Activated naive CD8-positive, alpha-beta T cell treated with anti-CD3 and anti-CD28 coated beads, Interleukin-2, amount 10 ng/mL, durations not matched to agents 7 days and 5 days (primary cell): Measurements from ENCODE around the gene ZNF790. TPM values are rescaled to one million over a fixed set of nuclear protein-coding genes. Genes with fewer than 3 reads are reported as not detected.

Source experiments
- ATAC-seq: fragments of 150-1000 bp; cut with Tn5 transposase; one replicate; pipeline ENCODE4 v1.10.0; 2021; ENCODE audit warnings: low read depth, moderate library complexity
- POLR2A ChIA-PET: fragments of 350-600 bp; sonication (Branson Sonifier 250); formaldehyde crosslinking; loops from one replicate; lab custom pipeline; 2021; ENCODE audit warnings: antibody characterized with exemption; lab: Charles Lee
- DNase-seq: peaks from one replicate; pipeline ENCODE4 v3.0.0; 2021
- H3K27ac Mint-ChIP-seq: one replicate; pipeline ENCODE4 v1.8.0; 2022; ENCODE audit warnings: mild to moderate bottlenecking, mixed read lengths
- H3K27me3 Mint-ChIP-seq: one replicate; pipeline ENCODE4 v1.8.0; 2022; ENCODE audit warnings: mild to moderate bottlenecking, moderate library complexity, mixed read lengths
- H3K36me3 Mint-ChIP-seq: one replicate; pipeline ENCODE4 v1.8.0; 2021; ENCODE audit warnings: mild to moderate bottlenecking, mixed read lengths
- H3K4me1 Mint-ChIP-seq: one replicate; pipeline ENCODE4 v1.8.0; 2021; ENCODE audit warnings: mixed read lengths
- H3K4me3 Mint-ChIP-seq: one replicate; pipeline ENCODE4 v1.8.0; 2022; ENCODE audit warnings: mild to moderate bottlenecking, moderate library complexity, mixed read lengths
- H3K9me3 Mint-ChIP-seq: one replicate; pipeline ENCODE4 v1.8.0; 2021; ENCODE audit warnings: mixed read lengths
- total RNA-seq, 2 experiments: library from RNA; stranded (reverse); gene quantifications; one replicate each; pipeline ENCODE4 v1.2.3, GENCODE V29; 2021

The ZNF790 gene
- 10 to 100 TPM; 13.9 to 16.2 TPM for total RNA-seq

DNA sequence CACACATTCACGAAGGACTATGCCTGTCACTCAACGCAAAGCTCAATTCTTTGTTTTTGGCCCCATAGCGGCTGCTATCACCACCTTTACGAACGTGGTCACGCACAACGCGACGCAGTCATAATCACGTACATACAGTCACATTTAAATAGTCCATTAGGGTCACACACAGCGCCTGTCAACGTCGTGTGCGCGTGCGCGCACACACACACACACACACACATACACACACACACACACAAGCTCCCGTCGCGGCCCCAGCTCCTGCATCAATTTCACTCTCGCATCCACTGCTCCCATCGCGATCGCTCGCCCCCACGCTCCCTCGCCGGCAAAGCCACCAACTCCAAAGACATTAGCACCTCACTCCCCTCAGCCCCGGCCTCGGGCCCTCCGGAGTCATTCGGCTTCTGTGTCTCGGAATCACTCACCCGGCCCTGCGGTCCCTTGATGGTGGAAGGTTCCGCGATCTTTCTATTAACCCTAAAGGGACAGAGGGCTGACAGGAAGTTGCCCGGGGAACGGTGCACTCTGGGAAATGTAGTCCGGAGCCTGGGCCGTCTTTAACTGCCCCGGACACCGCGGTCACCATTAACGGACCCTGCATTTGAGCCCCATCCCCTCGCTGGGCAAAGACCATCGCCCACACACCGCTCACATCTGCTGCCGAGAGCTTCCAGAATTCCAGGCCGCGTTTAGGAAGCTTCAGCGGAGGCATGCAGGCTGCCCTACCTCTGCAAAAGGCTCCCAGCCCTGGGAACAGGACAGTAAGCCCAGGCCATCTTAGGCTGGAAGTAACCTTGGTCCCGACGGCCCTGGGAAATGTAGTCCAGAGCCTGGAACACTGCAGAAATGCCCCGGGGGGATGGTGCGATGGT, at the start of gene ZNF790:
TSS of gene ZNF790 (minus strand) at position 482 of the 878 bp plus-strand sequence. CDS start 12,768 bp downstream, outside the sequence.
- peaks cover 62% of the 10 kb centered on the region for H3K36me3 Mint-ChIP-seq

DNA sequence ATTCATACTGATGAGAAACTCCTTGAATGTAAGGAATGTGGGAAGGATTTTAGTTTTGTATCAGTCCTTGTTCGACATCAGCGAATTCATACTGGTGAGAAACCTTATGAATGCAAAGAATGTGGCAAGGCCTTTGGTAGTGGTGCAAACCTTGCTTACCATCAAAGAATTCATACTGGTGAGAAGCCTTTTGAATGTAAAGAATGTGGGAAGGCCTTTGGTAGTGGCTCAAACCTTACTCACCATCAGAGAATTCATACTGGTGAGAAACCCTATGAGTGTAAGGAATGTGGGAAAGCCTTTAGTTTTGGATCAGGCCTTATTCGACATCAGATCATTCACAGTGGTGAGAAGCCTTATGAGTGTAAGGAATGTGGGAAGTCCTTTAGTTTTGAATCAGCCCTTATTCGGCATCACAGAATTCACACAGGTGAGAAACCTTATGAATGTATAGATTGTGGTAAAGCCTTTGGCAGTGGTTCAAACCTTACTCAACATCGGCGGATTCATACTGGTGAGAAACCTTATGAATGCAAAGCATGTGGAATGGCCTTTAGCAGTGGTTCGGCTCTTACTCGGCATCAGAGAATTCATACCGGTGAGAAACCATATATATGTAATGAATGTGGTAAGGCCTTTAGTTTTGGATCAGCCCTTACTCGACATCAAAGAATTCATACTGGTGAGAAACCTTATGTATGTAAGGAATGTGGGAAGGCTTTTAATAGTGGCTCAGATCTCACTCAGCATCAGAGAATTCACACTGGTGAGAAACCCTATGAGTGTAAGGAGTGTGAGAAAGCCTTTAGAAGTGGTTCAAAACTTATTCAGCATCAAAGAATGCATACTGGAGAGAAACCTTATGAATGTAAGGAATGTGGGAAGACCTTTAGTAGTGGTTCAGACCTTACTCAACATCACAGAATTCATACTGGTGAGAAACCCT, 39.1 kb upstream of the ZNF790 start:
- peaks cover 24% of the 10 kb centered on the region for H3K9me3 Mint-ChIP-seq
- H3K36me3 Mint-ChIP-seq, result peaks cover 45% of the 10 kb centered on the region

More for the DNA sequence above, at the start of gene ZNF790:
- H3K27me3 Mint-ChIP-seq, result no peaks in the 10 kb centered on the region
- peak; percentile 82 for DNase-seq
- ATAC-seq, result peak; percentile 90
- H3K4me1 Mint-ChIP-seq, result peaks cover 2% of the 10 kb centered on the region
- H3K9me3 Mint-ChIP-seq, result peaks cover 23% of the 10 kb centered on the region
- POLR2A ChIA-PET, result interaction anchor here (0.6 to 3.7 kb wide), 10 partner anchors 11 to 379 kb away, joined by 3 to 75 read pairs (median 5); partner anchors contain the start of genes ZNF345, ZNF383, ZNF420 and ZNF529
- no peak within 1 kb of the TSS for H3K4me3 Mint-ChIP-seq
- peak within 1 kb of the TSS; percentile 57 for H3K27ac Mint-ChIP-seq

GRCh38 chr19:36851898-36852297, 13.7 kb upstream of the ZNF790 start:
- POLR2A ChIA-PET, result interaction anchor here (0.7 kb wide), 1 partner anchor 913 kb away, joined by 4 read pairs; no protein-coding TSS in a partner anchor
- peaks cover 6% of the 10 kb centered on the region for H3K4me1 Mint-ChIP-seq
- DNase-seq (no peak), ATAC-seq (no peak)
- H3K9me3 Mint-ChIP-seq, result peaks cover 13% of the 10 kb centered on the region
- no peaks in the 10 kb centered on the region for H3K27me3 Mint-ChIP-seq
- H3K4me3 Mint-ChIP-seq, result no peak overlapping the region
- H3K27ac Mint-ChIP-seq, result no peak overlapping the region
- peaks cover 46% of the 10 kb centered on the region for H3K36me3 Mint-ChIP-seq

More for the DNA sequence above, 39.1 kb upstream of the ZNF790 start:
- H3K27ac Mint-ChIP-seq, result no peak overlapping the region
- POLR2A ChIA-PET, result no interaction called here
- H3K27me3 Mint-ChIP-seq, result no peaks in the 10 kb centered on the region
- H3K4me3 Mint-ChIP-seq, result no peak overlapping the region
- DNase-seq (no peak), ATAC-seq (no peak)
- no peaks in the 10 kb centered on the region for H3K4me1 Mint-ChIP-seq

DNA sequence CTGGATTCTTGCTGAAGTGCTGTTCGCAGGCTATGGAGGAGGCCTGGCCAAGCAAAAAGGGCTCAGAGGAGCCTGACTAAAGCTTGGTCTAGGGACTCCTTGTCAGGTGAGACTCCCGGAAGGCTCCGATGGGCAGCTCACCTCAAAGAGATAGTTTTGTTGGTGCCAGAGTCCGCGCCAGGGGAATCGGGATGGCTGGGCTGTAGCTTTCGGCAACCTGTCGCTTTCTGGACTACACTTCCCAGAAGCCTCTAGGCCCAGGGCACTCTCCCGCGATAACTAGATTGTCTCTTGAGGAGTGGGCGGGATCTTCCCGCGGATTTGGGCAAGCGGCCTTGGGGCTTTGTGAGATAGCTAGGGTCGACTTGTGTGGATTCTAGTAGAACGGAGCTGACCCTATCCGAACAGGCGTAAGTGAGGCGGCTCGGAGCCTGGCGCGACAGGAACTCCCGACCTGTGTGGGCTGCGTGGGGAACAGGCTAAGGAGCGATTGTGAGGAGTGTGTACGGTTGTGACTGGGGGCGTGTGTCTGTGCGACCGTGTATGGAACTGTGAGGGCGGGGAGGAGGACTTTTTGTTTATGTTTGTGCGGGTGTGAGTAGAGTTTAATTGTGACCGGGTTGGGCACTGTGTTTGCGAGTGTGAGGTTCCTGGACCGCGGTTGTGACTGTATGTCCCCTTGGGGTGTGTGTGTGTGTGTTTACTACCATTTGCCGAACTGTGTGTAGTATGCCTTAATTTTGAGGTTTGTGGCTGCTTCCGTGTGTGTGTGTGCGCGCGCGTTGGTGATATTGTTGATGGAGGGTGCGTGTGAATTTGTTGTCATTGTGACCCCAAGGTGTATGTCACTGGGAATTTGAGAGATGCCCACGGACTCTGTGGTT, 12.6 kb upstream of the ZNF790 start, which contains the start of gene ZNF345:
TSS of gene ZNF345 (plus strand) at position 318 of the 884 bp plus-strand sequence. CDS start 25,955 bp downstream, outside the sequence.
- Mint-ChIP-seq H3K36me3 (peaks cover 50% of the 10 kb centered on the region), H3K27me3 (no peaks in the 10 kb centered on the region), H3K4me1 (peaks cover 6% of the 10 kb centered on the region), H3K4me3 (no peak within 1 kb of the TSS), H3K9me3 (peaks cover 12% of the 10 kb centered on the region), H3K27ac (no peak within 1 kb of the TSS)
- ATAC-seq (peak; percentile 80), DNase-seq (peak; percentile 80)
- POLR2A ChIA-PET, result interaction anchor here (0.5 to 3.8 kb wide), 22 partner anchors 9 to 929 kb away, joined by 3 to 75 read pairs (median 7); partner anchors contain the start of genes ZFP14, ZNF260, ZNF382 and ZNF383

GRCh38 chr19:36849701-36850558, 11.7 kb upstream of the ZNF790 start:
- peaks cover 6% of the 10 kb centered on the region for H3K4me1 Mint-ChIP-seq
- DNase-seq (peak; percentile 86), ATAC-seq (peak; percentile 87)
- H3K27ac Mint-ChIP-seq, result no peak overlapping the region
- no peaks in the 10 kb centered on the region for H3K27me3 Mint-ChIP-seq
- no peak overlapping the region for H3K4me3 Mint-ChIP-seq
- peaks cover 53% of the 10 kb centered on the region for H3K36me3 Mint-ChIP-seq
- peaks cover 13% of the 10 kb centered on the region for H3K9me3 Mint-ChIP-seq
- POLR2A ChIA-PET, result interaction anchor here (0.6 to 3.8 kb wide), 24 partner anchors 8 to 930 kb away, joined by 3 to 75 read pairs (median 7); partner anchors contain the start of genes ZFP14, ZNF260, ZNF382 and ZNF383

- Mint-ChIP-seq H3K9me3 (peaks cover 15% of the 10 kb centered on the region), H3K27me3 (no peaks in the 10 kb centered on the region), H3K4me3 (no peak overlapping the region), H3K27ac (no peak overlapping the region), H3K4me1 (peaks cover 6% of the 10 kb centered on the region), H3K36me3 (peaks cover 51% of the 10 kb centered on the region)
- DNase-seq (no peak), ATAC-seq (no peak)
- POLR2A ChIA-PET, result interaction anchor here (3.8 kb wide), 1 partner anchor 9 kb away, joined by 75 read pairs; the partner anchor contains the start of gene ZNF790
Measured at GRCh38 chr19:36847968-36848367, 9.8 kb upstream of the ZNF790 start.

DNA sequence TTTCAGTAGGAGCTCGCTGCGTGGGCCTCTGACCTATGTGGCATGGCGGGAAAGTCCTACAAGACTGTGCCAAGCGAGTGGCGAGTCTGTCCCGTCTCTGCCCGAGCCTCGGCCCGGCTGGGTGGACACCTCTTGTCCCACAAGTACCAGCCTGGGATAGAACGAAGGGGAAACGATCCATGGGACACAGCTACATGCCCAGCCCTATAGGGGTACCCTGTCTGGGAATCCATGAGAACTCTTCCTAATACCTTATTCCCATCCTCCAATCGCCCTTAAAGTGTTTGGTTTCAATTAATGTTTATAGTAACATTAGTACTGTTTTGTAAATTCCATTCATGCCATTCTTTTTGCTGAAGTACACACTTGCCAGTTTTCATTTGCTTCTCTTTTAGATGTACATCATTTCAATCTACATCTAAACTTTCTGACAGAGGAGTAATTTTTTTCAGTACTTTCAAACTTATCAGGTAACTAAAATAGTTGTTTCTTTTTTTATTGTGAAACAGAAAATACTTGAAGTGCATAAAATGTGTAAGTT, 667 bp upstream of the ZNF790 start:
- POLR2A ChIA-PET, result interaction anchor here (0.8 to 3.7 kb wide), 6 partner anchors 11 to 379 kb away, joined by 3 to 75 read pairs (median 6); partner anchors contain the start of genes ZNF345, ZNF383, ZNF420 and ZNF529
- Mint-ChIP-seq H3K27me3 (no peaks in the 10 kb centered on the region), H3K27ac (peak overlapping the region; percentile 57), H3K36me3 (peaks cover 61% of the 10 kb centered on the region), H3K4me1 (peaks cover 2% of the 10 kb centered on the region), H3K9me3 (peaks cover 24% of the 10 kb centered on the region), H3K4me3 (no peak overlapping the region)
- ATAC-seq (no peak), DNase-seq (no peak)

GRCh38 chr19:36837176-36837905, 846 bp downstream of the ZNF790 start:
- H3K9me3 Mint-ChIP-seq, result peaks cover 23% of the 10 kb centered on the region
- peaks cover 2% of the 10 kb centered on the region for H3K4me1 Mint-ChIP-seq
- no peaks in the 10 kb centered on the region for H3K27me3 Mint-ChIP-seq
- ATAC-seq, result no peak
- no peak for DNase-seq
- H3K27ac Mint-ChIP-seq, result no peak overlapping the region
- POLR2A ChIA-PET, result interaction anchor here (0.6 to 3.7 kb wide), 9 partner anchors 12 to 380 kb away, joined by 3 to 75 read pairs (median 5); partner anchors contain the start of genes ZNF345, ZNF383, ZNF529 and ZNF566
- H3K4me3 Mint-ChIP-seq, result no peak overlapping the region
- H3K36me3 Mint-ChIP-seq, result peaks cover 64% of the 10 kb centered on the region

- POLR2A ChIA-PET, result interaction anchor here (0.6 to 0.7 kb wide), 2 partner anchors 18 to 824 kb away, joined by 3 to 5 read pairs; no protein-coding TSS in a partner anchor
- Mint-ChIP-seq H3K27me3 (no peaks in the 10 kb centered on the region), H3K4me3 (no peak overlapping the region), H3K27ac (no peak overlapping the region), H3K36me3 (peaks cover 74% of the 10 kb centered on the region), H3K4me1 (no peaks in the 10 kb centered on the region), H3K9me3 (peaks cover 37% of the 10 kb centered on the region)
- ATAC-seq (no peak), DNase-seq (no peak)
Measured at GRCh38 chr19:36833430-36833829, 4.8 kb downstream of the ZNF790 start.

- Mint-ChIP-seq H3K4me3 (no peak overlapping the region), H3K9me3 (peaks cover 38% of the 10 kb centered on the region), H3K27me3 (no peaks in the 10 kb centered on the region), H3K27ac (no peak overlapping the region), H3K4me1 (no peaks in the 10 kb centered on the region), H3K36me3 (peaks cover 84% of the 10 kb centered on the region)
- DNase-seq (no peak), ATAC-seq (no peak)
- POLR2A ChIA-PET, result no interaction called here
Measured at GRCh38 chr19:36821758-36822157, 16.4 kb downstream of the ZNF790 start.
